IPS DF 6.9 (cell line): ENCODE data around the gene MAPK11.
"Not testable (repeated sequence)": the region's sequence is repeated elsewhere in the genome, so short reads cannot be mapped to it uniquely, and the experiment has no call there.

Experiments
- DNase-seq: peaks from one replicate; pipeline ENCODE4 v3.0.0-alpha.2; 2013; ENCODE audit warnings: low read depth, low spot score
- H3K27ac ChIP-seq: one replicate; pipeline ENCODE4 v1.5.1; 2013; ENCODE audit warnings: low read length, control low read depth
- H3K27me3 ChIP-seq: 2 replicates; pipeline ENCODE4 v1.6.1; 2013; ENCODE audit warnings: mild to moderate bottlenecking, low read length; ENCODE audit not compliant: control insufficient read depth, insufficient read depth
- H3K36me3 ChIP-seq: 2 replicates; pipeline ENCODE4 v1.6.1; 2013; ENCODE audit warnings: low read length; ENCODE audit not compliant: control insufficient read depth, insufficient read depth
- H3K4me1 ChIP-seq: 2 replicates; pipeline ENCODE4 v1.6.1; 2013; ENCODE audit warnings: low read length; ENCODE audit not compliant: control insufficient read depth, insufficient read depth
- H3K4me3 ChIP-seq: 2 replicates; pipeline ENCODE4 v1.5.1; 2013; ENCODE audit warnings: mild to moderate bottlenecking, low read length
- H3K9me3 ChIP-seq: 2 replicates; pipeline ENCODE4 v1.6.1; 2013; ENCODE audit warnings: low read length, inconsistent platforms; ENCODE audit not compliant: control insufficient read depth, insufficient read depth
- WGBS: extraction: QIAGEN DNeasy Blood & Tissue Kit; methylation state at CpG from one replicate; pipeline ENCODE4 v1.1.7; 2013; ENCODE audit warnings: mixed read lengths, missing lambda C conversion rate; ENCODE audit not compliant: insufficient read length, insufficient coverage; 5-methylcytosine and 5-hydroxymethylcytosine counted together

MAPK11 gene

DNA sequence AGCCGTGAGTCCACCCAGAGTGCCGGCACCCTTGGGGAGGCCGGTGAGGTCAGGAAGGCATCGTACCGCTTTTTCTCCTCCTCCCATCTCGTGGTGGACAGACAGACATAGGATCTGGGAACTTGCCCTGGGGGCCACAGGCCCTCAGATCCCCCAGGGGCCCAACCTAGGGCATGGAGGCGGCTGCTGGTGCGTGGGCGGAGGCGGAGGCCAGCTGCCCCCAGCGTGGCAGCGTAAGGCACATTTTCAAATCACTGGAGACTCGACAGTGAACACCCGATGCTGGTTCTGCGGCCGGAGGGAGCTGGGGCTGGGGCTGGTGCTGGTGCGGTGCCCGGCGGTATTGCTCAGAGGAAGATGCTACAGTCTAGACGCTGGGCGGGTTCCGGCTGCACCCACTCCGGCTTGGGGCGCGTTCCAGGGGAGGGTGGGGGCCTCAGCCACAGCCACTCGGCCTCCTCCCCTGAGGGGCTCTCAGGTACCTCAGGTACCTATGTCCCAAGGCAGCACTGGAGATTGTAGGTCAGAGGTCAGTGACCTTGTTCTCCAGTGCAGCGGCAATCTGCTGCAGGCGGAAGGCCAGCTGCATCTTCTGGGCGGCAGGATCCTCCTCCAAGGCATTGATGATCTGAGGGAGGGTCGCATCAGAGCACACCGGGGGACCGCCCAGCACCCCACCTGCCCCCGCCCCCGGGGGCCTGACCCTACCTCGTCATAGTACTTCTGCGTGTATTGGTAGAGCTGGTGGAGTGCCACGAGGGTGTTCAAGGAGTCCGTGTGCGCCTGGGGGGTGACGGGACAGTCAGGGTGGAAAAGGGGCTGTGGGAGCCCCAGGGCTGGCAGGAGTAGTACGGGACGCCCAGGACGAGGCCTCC is 5.2 kb upstream of the MAPK11 start:
- DNase-seq: no peak
- H3K4me1 ChIP-seq: 0 out of 2 replicates have a peak, but pooled peaks cover 2% of the 10 kb centered on the region
- H3K27me3 ChIP-seq: peaks cover 2% of the 10 kb centered on the region; the same call in 1 of the 2 replicates
- H3K27ac ChIP-seq: no peak overlapping the region
- no CpG with 5 or more reads among the region's 43 CpGs for WGBS
- no peak overlapping the region for H3K4me3 ChIP-seq
- no peaks in the 10 kb centered on the region for H3K9me3 ChIP-seq
- peaks cover 48% of the 10 kb centered on the region for H3K36me3 ChIP-seq

DNA sequence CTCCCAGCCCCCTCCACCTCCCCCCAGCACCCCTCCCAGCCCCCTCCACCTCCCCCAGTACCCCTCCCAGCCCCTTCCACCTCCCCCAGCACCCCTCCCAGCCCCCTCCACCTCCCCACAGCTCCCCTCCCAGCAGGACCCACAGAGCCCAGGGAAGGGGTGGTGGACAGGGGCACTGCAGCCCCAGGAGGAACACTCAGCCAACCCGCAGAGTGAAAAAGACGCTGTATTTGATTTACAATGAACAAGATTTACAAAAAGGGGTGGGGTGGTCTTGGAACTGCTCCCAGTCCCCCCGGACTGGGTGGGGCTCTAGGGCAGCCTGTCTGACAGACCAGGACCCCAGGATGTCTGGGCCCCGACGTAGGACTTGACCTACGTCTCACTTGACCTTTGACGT is 4.6 kb upstream of the MAPK11 start:
- Histone ChIP-seq H3K4me1 (0 out of 2 replicates have a peak, but pooled peaks cover 2% of the 10 kb centered on the region), H3K27ac (no peak overlapping the region), H3K27me3 (peaks cover 2% of the 10 kb centered on the region; the same call in 1 of the 2 replicates), H3K9me3 (no peaks in the 10 kb centered on the region), H3K4me3 (no peak overlapping the region), H3K36me3 (peaks cover 42% of the 10 kb centered on the region)
- WGBS: no CpG with 5 or more reads among the region's 7 CpGs
- DNase-seq: no peak

DNA sequence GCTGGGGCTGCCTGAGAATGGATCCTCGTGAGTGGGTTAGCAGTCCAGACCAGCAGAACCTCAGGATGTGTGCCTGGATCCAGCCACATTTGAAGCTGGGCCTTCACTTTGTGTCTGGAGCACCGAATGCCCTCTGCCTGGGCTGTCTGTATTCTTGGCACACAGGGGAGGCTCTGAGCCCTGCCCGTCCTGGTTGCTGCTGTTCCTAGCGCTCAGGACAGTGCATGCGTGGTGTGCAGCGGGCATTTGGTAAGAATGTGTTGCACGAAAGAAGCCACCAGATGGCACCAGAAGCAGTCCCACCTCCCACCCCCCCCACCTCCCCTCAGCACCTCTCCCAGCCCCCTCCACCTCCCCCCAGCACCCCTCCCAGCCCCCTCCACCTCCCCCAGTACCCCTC is 4.1 kb upstream of the MAPK11 start:
- WGBS: no CpG with 5 or more reads among the region's 7 CpGs
- peaks cover 7% of the 10 kb centered on the region for H3K27me3 ChIP-seq
- DNase-seq: no peak
- peaks cover 37% of the 10 kb centered on the region for H3K36me3 ChIP-seq
- H3K4me1 ChIP-seq: 0 out of 2 replicates have a peak, but pooled peaks cover 2% of the 10 kb centered on the region
- no peak overlapping the region; the same call in 1 of the 2 replicates for H3K4me3 ChIP-seq
- H3K27ac ChIP-seq: no peak overlapping the region
- no peaks in the 10 kb centered on the region for H3K9me3 ChIP-seq

DNA sequence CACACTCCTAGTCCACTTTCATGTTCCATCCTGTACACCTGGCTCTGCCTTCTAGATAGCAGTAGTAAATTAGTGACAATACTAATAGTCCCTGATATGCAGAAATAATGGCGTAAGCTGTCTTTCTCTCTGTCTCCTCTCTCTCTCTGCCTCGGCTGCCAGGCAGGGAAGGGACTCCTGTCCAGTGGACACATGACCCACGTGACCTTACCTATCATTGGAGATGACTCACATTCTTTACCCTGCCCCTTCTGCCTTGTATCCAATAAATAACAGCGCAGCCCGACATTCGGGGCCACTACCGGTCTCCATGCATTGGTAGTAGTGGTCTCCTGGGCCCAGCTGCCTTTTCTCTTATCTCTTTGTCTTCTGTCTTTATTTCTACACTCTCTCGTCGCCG is 3.6 kb upstream of the MAPK11 start:
- not testable (repeated sequence) for H3K9me3 ChIP-seq, H3K4me3 ChIP-seq, H3K27ac ChIP-seq, DNase-seq, H3K4me1 ChIP-seq
- no CpG with 5 or more reads among the region's 10 CpGs for WGBS
- Histone ChIP-seq H3K27me3 (peaks cover 12% of the 10 kb centered on the region), H3K36me3 (peaks cover 32% of the 10 kb centered on the region)

DNA sequence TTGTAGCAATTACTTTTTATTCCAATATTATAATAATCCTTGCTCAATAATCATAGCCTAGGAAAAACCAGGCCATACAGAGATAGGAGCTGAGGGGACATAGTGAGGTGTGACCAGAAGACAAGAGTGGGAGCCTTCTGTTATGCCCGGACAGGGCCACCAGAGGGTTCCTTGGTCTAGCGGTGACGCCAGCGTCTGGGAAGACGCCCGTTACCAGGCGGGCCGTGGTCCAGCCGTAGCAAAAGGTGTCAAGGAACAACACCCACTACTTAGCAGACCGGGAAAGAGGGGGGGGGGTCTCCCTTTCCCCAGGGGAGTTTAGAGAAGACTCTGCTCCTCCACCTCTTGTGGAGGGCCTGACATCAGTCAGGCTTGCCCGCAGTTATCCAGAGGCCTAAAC is 3.2 kb upstream of the MAPK11 start:
- H3K27ac ChIP-seq, H3K4me1 ChIP-seq, DNase-seq, H3K9me3 ChIP-seq, H3K4me3 ChIP-seq: not testable (repeated sequence)
- Histone ChIP-seq H3K36me3 (peaks cover 30% of the 10 kb centered on the region), H3K27me3 (peaks cover 17% of the 10 kb centered on the region)
- WGBS: no CpG with 5 or more reads among the region's 11 CpGs

DNA sequence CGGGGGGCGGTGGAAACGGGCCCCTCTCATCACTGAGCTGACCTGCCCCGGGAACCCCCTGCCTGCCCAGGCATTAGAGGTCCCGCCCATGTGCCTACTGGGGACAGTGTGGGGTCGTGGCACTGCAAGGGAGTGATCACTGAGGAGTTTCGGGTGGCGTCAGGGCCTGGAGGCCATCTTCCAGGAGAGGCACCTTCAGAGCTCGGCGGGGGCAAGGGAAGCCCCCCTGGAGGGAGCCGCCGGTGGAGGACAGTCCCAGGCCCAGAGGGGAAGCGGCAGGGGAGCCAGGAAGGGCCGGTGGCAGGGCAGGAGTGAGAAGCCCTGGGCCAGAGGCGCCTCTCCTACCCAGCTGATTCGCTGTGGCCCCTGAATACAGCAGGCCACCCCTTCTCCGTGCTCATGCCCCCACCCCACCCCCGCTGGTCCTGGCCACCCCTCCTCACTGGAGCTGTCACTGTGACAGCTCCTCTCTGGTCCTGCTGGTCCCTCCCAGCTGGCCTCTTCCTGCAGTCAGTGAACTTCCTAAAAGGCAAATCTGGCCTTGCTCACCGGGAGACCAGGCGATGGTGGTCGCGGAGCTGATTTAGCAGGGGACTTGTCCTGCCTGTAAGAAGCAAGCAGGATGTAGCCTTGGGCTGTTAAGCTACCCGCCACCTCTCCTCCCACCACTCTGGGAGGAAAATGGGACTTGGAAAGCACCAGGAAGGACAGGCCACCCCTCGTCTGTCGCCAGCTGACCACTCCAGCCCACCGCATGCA is 2.0 kb upstream of the MAPK11 start:
- no CpG with 5 or more reads among the region's 26 CpGs for WGBS

DNA sequence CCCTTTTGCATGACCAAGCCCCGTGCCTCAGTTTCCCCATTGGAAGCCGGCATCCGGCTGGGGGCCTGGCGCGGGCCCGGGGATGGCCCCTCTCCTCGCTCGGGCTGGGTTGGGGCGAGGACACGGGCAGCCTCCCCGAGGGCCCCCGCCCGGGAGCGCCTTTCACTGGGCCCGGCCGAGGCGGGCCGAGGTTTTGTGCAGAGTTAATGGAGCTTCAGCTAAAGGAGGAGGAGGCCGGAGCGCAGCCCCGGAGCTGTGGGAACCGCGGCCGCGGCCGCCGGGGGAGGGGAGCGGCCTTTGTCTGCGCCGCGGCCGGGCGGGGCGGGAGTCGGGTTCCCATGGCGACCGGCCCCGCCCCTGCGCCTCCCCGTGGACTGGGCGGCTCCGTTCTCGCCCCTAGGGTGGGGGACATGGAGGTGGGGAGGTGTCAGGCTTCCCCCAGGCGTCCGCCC is 1.4 kb upstream of the MAPK11 start:
- no peak for DNase-seq
- H3K4me3 ChIP-seq: peak overlapping the region; percentile 2; the same call in 1 of the 2 replicates
- no CpG with 5 or more reads among the region's 45 CpGs for WGBS

More for the DNA sequence above, 2.0 kb upstream of the MAPK11 start:
- H3K4me3 ChIP-seq: no peak overlapping the region
- H3K4me1 ChIP-seq: peaks cover 4% of the 10 kb centered on the region; the same call in 1 of the 2 replicates
- peaks cover 21% of the 10 kb centered on the region for H3K27me3 ChIP-seq
- H3K27ac ChIP-seq: no peak overlapping the region
- H3K36me3 ChIP-seq: peaks cover 18% of the 10 kb centered on the region
- no peak for DNase-seq
- H3K9me3 ChIP-seq: no peaks in the 10 kb centered on the region

DNA sequence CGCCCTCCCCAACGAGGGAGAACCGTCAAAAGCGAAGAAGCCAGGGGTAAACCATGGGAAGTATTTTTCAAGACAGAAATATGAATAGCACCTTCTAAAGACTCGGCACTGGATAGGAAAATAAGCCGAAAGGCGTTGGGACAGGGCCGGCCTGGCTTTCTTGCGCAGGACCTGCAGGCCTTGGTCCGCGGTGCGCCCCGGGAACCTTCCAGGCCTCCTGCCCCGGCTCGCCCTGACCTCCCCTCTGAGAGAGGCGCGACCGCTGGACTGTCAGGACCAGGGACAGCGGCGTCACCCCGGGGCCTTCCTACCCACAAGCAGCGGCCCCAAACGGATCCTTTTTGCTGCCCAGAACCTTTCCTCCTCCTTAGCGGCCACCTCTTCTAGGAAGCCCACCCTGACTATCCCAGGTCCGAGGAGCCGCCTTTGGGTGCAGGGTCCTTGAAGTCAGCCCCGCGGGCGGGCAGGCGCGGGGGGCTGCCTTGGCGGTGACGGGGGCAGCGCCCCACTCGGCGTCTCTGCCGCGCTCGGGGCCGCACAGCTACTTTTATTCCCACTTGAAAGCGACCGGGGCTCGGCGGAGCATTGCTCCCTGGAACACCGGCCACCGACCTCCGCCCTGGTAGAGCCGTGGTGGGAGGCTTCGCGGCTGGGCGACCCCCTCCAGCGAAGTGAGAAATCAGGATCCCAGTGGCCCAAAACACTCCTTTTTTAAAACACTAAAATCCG is 650 bp upstream of the MAPK11 start:
- peak overlapping the region; percentile 6; the same call in 1 of the 2 replicates for H3K4me3 ChIP-seq
- H3K36me3 ChIP-seq: peaks cover 9% of the 10 kb centered on the region; the same call in 1 of the 2 replicates
- H3K9me3 ChIP-seq: no peaks in the 10 kb centered on the region
- no peak for DNase-seq
- H3K4me1 ChIP-seq: peaks cover 5% of the 10 kb centered on the region; the same call in 1 of the 2 replicates
- peaks cover 21% of the 10 kb centered on the region for H3K27me3 ChIP-seq
- no CpG with 5 or more reads among the region's 53 CpGs for WGBS
- H3K27ac ChIP-seq: no peak overlapping the region

More for the DNA sequence above, 1.4 kb upstream of the MAPK11 start:
- H3K36me3 ChIP-seq: peaks cover 16% of the 10 kb centered on the region
- H3K9me3 ChIP-seq: no peaks in the 10 kb centered on the region
- H3K27me3 ChIP-seq: peaks cover 21% of the 10 kb centered on the region
- no peak overlapping the region for H3K27ac ChIP-seq
- H3K4me1 ChIP-seq: peaks cover 5% of the 10 kb centered on the region; the same call in 1 of the 2 replicates

DNA sequence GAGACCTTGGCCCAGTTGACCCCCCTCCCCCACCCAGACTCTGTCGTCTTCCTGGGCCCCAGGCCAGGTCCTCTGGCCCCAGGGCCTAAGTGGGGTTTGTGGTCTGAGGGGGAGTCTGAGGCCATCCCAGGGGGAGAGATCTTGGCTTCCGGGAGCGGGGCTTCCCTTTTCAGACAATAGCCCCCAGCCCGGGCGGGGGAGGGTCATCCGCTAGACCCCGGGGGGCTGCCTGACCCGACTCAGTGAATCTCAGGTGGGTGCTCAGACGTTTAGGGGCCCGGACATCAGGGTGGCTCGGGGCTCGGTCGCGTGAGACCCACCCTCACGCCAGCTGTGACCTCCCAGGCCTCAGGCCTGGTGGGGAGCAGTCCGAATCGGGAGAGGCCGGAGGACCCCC is 609 bp downstream of the MAPK11 start:
- Histone ChIP-seq H3K27me3 (peaks cover 21% of the 10 kb centered on the region), H3K4me1 (peaks cover 5% of the 10 kb centered on the region; the same call in 1 of the 2 replicates), H3K27ac (no peak overlapping the region), H3K9me3 (no peaks in the 10 kb centered on the region), H3K36me3 (no peaks in the 10 kb centered on the region), H3K4me3 (peak overlapping the region; percentile 12; the same call in 1 of the 2 replicates)
- no peak for DNase-seq
- WGBS: no CpG with 5 or more reads among the region's 18 CpGs
